ENCODE results near the gene FASTK. TPM values are rescaled to one million over a fixed set of nuclear protein-coding genes. Genes with fewer than 3 reads are reported as not detected.

The FASTK gene
- total RNA-seq, 1 experiment from 2014 or later = 86.4 TPM

DNA sequence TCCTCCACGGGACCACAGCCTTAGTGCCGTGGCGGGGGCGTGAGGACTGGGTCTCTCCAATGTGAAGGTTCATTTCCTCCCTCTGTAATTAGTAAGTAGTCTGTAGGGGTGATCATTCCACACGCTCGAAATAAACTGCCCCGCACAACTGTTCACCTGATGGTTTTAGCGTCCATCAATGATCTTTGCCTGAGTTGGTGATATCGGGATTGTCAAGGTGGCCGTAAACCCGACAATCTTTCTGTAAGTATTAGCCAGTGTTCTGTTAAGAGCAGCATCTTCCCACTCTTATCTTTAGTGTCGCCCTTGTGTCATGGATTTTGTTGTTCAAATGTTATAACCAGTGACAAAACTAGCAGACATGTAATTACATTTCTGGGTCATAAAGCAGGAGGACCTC is 23.4 kb upstream of the FASTK start:
- peaks cover 0 to 2% of the 10 kb centered on the region in 2 experiments; a peak in 1 of 4 replicates for H3K36me3 ChIP-seq (ENCODE audit: control insufficient read depth in 1 of 2, insufficient read depth in 2 of 2, low read length in 2 of 2)
- H3K27ac ChIP-seq (ENCODE audit: low read depth, low read length) = no peak overlapping the region
- H3K9ac ChIP-seq (ENCODE audit: low read length) = no peak overlapping the region
- ATAC-seq = no peak
- CTCF ChIA-PET = interaction anchor here (1.2 kb wide), 1 partner anchor 206 kb away, joined by 4 read pairs; no protein-coding TSS in a partner anchor
- POLR2A ChIA-PET = no interaction called here
- DNase-seq (ENCODE audit: low read depth, low spot score) = no peak
- no TSS peak for BruUV-seq (replicated peaks)
- no peak overlapping the region for H2AFZ ChIP-seq (ENCODE audit: low read depth, low read length, poor library complexity, severe bottlenecking)
- H3K9me3 ChIP-seq (ENCODE audit: control insufficient read depth in 1 of 2, insufficient read depth in 1 of 2, low read depth in 1 of 2, low read length in 2 of 2) = no peaks in the 10 kb centered on the region
- H4K20me1 ChIP-seq (ENCODE audit: insufficient read depth) = no peaks in the 10 kb centered on the region
- H3K27me3 ChIP-seq (ENCODE audit: insufficient read depth, low read length) = no peaks in the 10 kb centered on the region
- RAD21 ChIA-PET (ENCODE audit: low non-redundant PET in 1 of 2, low total read pairs in 2 of 2, uncharacterized antibody in 2 of 2, unreplicated experiment in 2 of 2) = no interaction called here
- H3K9me2 ChIP-seq (ENCODE audit: insufficient read depth) = no peaks in the 10 kb centered on the region
- TF ChIP-seq ATF3 (IDR thresholded peaks at IDR 0.05) (no peak), SP1 (IDR thresholded peaks at IDR 0.05; ENCODE audit: low read depth) (no peak), ELF1 (IDR thresholded peaks at IDR 0.05; ENCODE audit: borderline replicate concordance, low read depth) (no peak), SRF (IDR thresholded peaks at IDR 0.05; ENCODE audit: low read depth) (no peak), EZH2phosphoT487 (IDR thresholded peaks at IDR 0.05; ENCODE audit: borderline replicate concordance) (no peak), POLR2A (IDR thresholded peaks at IDR 0.05; ENCODE audit: borderline replicate concordance, extremely low read depth, insufficient read depth, insufficient read length) (no peak), ZFX (IDR thresholded peaks at IDR 0.05) (no peak), YY1 (IDR thresholded peaks at IDR 0.05; ENCODE audit: extremely low read depth, insufficient replicate concordance, low read depth, low read length) (no peak), EZH2 (IDR thresholded peaks at IDR 0.05) (no peak), SIN3A (IDR thresholded peaks at IDR 0.05; ENCODE audit: low read depth) (no peak)
- TF ChIP-seq, protein P1, sequence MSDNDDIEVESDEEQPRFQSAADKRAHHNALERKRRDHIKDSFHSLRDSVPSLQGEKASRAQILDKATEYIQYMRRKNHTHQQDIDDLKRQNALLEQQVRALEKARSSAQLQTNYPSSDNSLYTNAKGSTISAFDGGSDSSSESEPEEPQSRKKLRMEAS (IDR thresholded peaks at IDR 0.05) = no peak
- no peak overlapping the region for H3K4me2 ChIP-seq (ENCODE audit: low read length)
- H3K4me1 ChIP-seq (ENCODE audit: control insufficient read depth in 1 of 2, insufficient read depth in 2 of 2, low read length in 2 of 2) = peaks cover 0 to 9% of the 10 kb centered on the region in 2 experiments; a peak in 1 of 4 replicates
- H3K79me2 ChIP-seq (ENCODE audit: insufficient read depth, low read length) = peaks cover 85% of the 10 kb centered on the region
- intact Hi-C loops (cut with micrococcal nuclease) = no loop called here
- no peak overlapping the region for H3K4me3 ChIP-seq (replicated peaks in 1 of 2; ENCODE audit: low read depth in 1 of 2, low read length in 2 of 2)

DNA sequence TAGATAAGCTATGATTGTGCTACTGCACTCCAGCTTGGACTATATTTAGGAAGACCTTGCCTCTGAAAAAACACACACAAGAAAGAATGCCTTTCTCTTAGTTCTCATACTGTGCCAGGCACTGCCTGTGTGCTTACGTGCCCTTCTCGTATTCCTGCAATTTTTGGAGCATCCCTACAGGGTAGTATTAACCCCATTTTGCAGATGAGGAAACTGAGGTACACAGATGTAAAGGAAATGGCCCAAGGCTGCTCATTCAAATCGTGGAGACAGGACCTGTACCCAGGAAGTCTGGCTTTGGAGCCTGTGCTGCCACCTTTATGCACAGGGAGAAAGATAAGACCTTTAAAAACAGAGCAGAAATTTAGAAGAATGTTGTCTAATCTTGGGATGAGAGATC is 22.4 kb upstream of the FASTK start:
- BruUV-seq (replicated peaks) = no TSS peak
- Histone ChIP-seq H3K36me3 (ENCODE audit: control insufficient read depth in 1 of 2, insufficient read depth in 2 of 2, low read length in 2 of 2) (peaks cover 0 to 2% of the 10 kb centered on the region in 2 experiments; a peak in 1 of 4 replicates), H3K4me2 (ENCODE audit: low read length) (no peak overlapping the region), H3K27me3 (ENCODE audit: insufficient read depth, low read length) (no peaks in the 10 kb centered on the region), H3K4me1 (ENCODE audit: control insufficient read depth in 1 of 2, insufficient read depth in 2 of 2, low read length in 2 of 2) (no peaks in the 10 kb centered on the region), H2AFZ (ENCODE audit: low read depth, low read length, poor library complexity, severe bottlenecking) (no peak overlapping the region), H3K9me2 (ENCODE audit: insufficient read depth) (no peaks in the 10 kb centered on the region), H4K20me1 (ENCODE audit: insufficient read depth) (no peaks in the 10 kb centered on the region), H3K9me3 (ENCODE audit: control insufficient read depth in 1 of 2, insufficient read depth in 1 of 2, low read depth in 1 of 2, low read length in 2 of 2) (no peaks in the 10 kb centered on the region), H3K4me3 (replicated peaks in 1 of 2; ENCODE audit: low read depth in 1 of 2, low read length in 2 of 2) (no peak overlapping the region), H3K9ac (ENCODE audit: low read length) (no peak overlapping the region), H3K27ac (ENCODE audit: low read depth, low read length) (no peak overlapping the region), H3K79me2 (ENCODE audit: insufficient read depth, low read length) (peaks cover 86% of the 10 kb centered on the region)
- ChIA-PET RAD21 (ENCODE audit: low non-redundant PET in 1 of 2, low total read pairs in 2 of 2, uncharacterized antibody in 2 of 2, unreplicated experiment in 2 of 2) (no interaction called here), CTCF (no interaction called here), POLR2A (no interaction called here)
- DNase-seq (ENCODE audit: low read depth, low spot score) (no peak), ATAC-seq (no peak)
- intact Hi-C loops (cut with micrococcal nuclease) = no loop called here
- TF ChIP-seq EZH2 (IDR thresholded peaks at IDR 0.05) (no peak), SP1 (IDR thresholded peaks at IDR 0.05; ENCODE audit: low read depth) (no peak), ZBTB33 (IDR thresholded peaks at IDR 0.05; ENCODE audit: extremely low read depth, insufficient replicate concordance, low read length) (no peak), CTCF (IDR thresholded peaks at IDR 0.05 in 2 of 3, conservative IDR thresholded peaks at IDR 0.05 in 1 of 3; ENCODE audit: borderline replicate concordance in 1 of 3, insufficient read depth in 1 of 3, low read depth in 2 of 3, low read length in 2 of 3) (no peak), FOSL1 (IDR thresholded peaks at IDR 0.05; ENCODE audit: low read depth) (no peak), JUND (IDR thresholded peaks at IDR 0.05) (no peak), ATF3 (IDR thresholded peaks at IDR 0.05) (no peak)

Measured in HCT116 (cell line).